PC-9 (cell line): ENCODE results near the gene GYG1. TPM values are rescaled to one million over a fixed set of nuclear protein-coding genes. Genes with fewer than 3 reads are reported as not detected.

Experiments
- BruUV-seq: library from RNA; stranded (reverse); fragments of 400-500 nt; replicated peaks from 2 replicates; lab custom pipeline; 2021; lab: Mats Ljungman, UMichigan
- CTCF ChIA-PET: fragments of 300-600 bp; sonication (Branson Sonifier 250); formaldehyde crosslinking; loops from one replicate; lab custom pipeline; 2022; ENCODE audit warnings: antibody characterized with exemption; lab: Charles Lee
- POLR2A ChIA-PET: fragments of 300-600 bp; sonication (Branson Sonifier 250); formaldehyde crosslinking; loops from one replicate; lab custom pipeline; 2022; ENCODE audit warnings: antibody characterized with exemption; ENCODE audit not compliant: unreplicated experiment; lab: Charles Lee
- DNase-seq, 2 experiments: peaks; one replicate each; pipeline versions ENCODE4 v3.0.0 to v3.0.0-alpha.2; 2015 to 2022; ENCODE audit warnings: mixed read lengths in 1 of 2
- H2AFZ ChIP-seq: fragments of 200-600 bp; sonication (generic); 2 replicates; pipeline ENCODE4 v1.8.1; 2017; ENCODE audit warnings: antibody characterized with exemption
- H3F3A ChIP-seq: fragments of 200-600 bp; sonication (generic); 2 replicates; pipeline ENCODE4 v1.8.1; 2017; ENCODE audit warnings: antibody characterized with exemption, mild to moderate bottlenecking, low read depth; ENCODE audit not compliant: insufficient read depth
- H3K27ac ChIP-seq: fragments of 200-600 bp; sonication (generic); 2 replicates; pipeline ENCODE4 v1.6.1; 2016; ENCODE audit warnings: mixed run types
- H3K27me3 ChIP-seq: fragments of 200-600 bp; sonication (generic); 2 replicates; pipeline ENCODE4 v1.6.1; 2016; ENCODE audit warnings: low read depth, mixed run types; ENCODE audit not compliant: insufficient read depth
- H3K36me3 ChIP-seq: fragments of 200-600 bp; sonication (generic); 2 replicates; pipeline ENCODE4 v1.6.1; 2016; ENCODE audit warnings: low read depth, mixed run types
- H3K4me1 ChIP-seq: fragments of 200-600 bp; sonication (generic); replicated peaks from 2 replicates; pipeline ENCODE4 v1.6.1; 2016; ENCODE audit warnings: mixed run types; ENCODE audit not compliant: insufficient read depth
- H3K4me2 ChIP-seq: fragments of 200-600 bp; sonication (generic); 2 replicates; pipeline ENCODE4 v1.6.1; 2017; ENCODE audit warnings: mixed run types
- H3K4me3 ChIP-seq: fragments of 200-600 bp; sonication (generic); 2 replicates; pipeline ENCODE4 v1.6.1; 2016; ENCODE audit warnings: mixed run types
- H3K79me2 ChIP-seq: fragments of 200-600 bp; sonication (generic); 2 replicates; pipeline ENCODE4 v1.6.1; 2017; ENCODE audit warnings: low read depth, mixed run types
- H3K9me2 ChIP-seq: fragments of 200-600 bp; sonication (generic); 2 replicates; pipeline ENCODE4 v1.8.1; 2017; ENCODE audit warnings: mild to moderate bottlenecking; ENCODE audit not compliant: insufficient read depth
- H3K9me3 ChIP-seq: fragments of 200-600 bp; sonication (generic); 2 replicates; pipeline ENCODE4 v1.8.1; 2016; ENCODE audit warnings: low read depth; ENCODE audit not compliant: insufficient read depth
- H4K20me1 ChIP-seq: fragments of 200-600 bp; sonication (generic); 2 replicates; pipeline ENCODE4 v1.8.1; 2017; ENCODE audit not compliant: insufficient read depth
- EZH2 ChIP-seq: fragments of 200-600 bp; sonication (generic); IDR thresholded peaks from 2 replicates; pipeline ENCODE4 v1.8.0; 2017; ENCODE audit warnings: antibody characterized with exemption, low read depth
- intact Hi-C: fragments of 100-400 bp; cut with micrococcal nuclease; formaldehyde crosslinking; loops from one replicate; pipeline ENCODE4 v1.10.0; 2022; ENCODE audit not compliant: unreplicated experiment
- total RNA-seq: library from RNA; stranded (reverse); gene quantifications from 2 replicates; pipeline ENCODE4 v1.2.3, GENCODE V29; 2021
- TF ChIP-seq, protein P1 (sequence below): fragments of 200-600 bp; sonication (generic); conservative IDR thresholded peaks from 2 replicates; pipeline ENCODE4 v1.6.1; 2017; ENCODE audit warnings: mixed run types, antibody characterized with exemption, mild to moderate bottlenecking, moderate library complexity

GYG1 gene
- total RNA-seq, 1 experiment from 2014 or later = 16.5 TPM

- CTCF ChIA-PET = no interaction called here
- no peaks in the 10 kb centered on the region for H3K79me2 ChIP-seq
- no peak for DNase-seq
These were observed 20.3 kb downstream of the GYG1 start for GRCh38 chr3:149011676-149012075.

GRCh38 chr3:149013726-149014125 is 22.4 kb downstream of the GYG1 start:
- Histone ChIP-seq H3K79me2 (no peaks in the 10 kb centered on the region), H2AFZ (no peak overlapping the region), H3K9me2 (no peaks in the 10 kb centered on the region), H4K20me1 (no peaks in the 10 kb centered on the region; the same call in 1 of the 2 replicates), H3F3A (no peaks in the 10 kb centered on the region), H3K27ac (no peak overlapping the region), H3K4me1 (no peaks in the 10 kb centered on the region), H3K27me3 (no peaks in the 10 kb centered on the region), H3K36me3 (no peaks in the 10 kb centered on the region), H3K9me3 (no peaks in the 10 kb centered on the region), H3K4me3 (no peak overlapping the region), H3K4me2 (no peak overlapping the region)
- intact Hi-C loops = no loop called here
- TF ChIP-seq, protein P1, sequence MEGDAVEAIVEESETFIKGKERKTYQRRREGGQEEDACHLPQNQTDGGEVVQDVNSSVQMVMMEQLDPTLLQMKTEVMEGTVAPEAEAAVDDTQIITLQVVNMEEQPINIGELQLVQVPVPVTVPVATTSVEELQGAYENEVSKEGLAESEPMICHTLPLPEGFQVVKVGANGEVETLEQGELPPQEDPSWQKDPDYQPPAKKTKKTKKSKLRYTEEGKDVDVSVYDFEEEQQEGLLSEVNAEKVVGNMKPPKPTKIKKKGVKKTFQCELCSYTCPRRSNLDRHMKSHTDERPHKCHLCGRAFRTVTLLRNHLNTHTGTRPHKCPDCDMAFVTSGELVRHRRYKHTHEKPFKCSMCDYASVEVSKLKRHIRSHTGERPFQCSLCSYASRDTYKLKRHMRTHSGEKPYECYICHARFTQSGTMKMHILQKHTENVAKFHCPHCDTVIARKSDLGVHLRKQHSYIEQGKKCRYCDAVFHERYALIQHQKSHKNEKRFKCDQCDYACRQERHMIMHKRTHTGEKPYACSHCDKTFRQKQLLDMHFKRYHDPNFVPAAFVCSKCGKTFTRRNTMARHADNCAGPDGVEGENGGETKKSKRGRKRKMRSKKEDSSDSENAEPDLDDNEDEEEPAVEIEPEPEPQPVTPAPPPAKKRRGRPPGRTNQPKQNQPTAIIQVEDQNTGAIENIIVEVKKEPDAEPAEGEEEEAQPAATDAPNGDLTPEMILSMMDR = no peak
- no peak for TF ChIP-seq EZH2
- POLR2A ChIA-PET = no interaction called here
- CTCF ChIA-PET = no interaction called here
- DNase-seq = no peak
- no TSS peak for BruUV-seq

More at GRCh38 chr3:149011676-149012075, 20.3 kb downstream of the GYG1 start:
- H3K27ac ChIP-seq = no peak overlapping the region
- H3K4me3 ChIP-seq = no peak overlapping the region
- POLR2A ChIA-PET = no interaction called here
- H4K20me1 ChIP-seq = no peaks in the 10 kb centered on the region
- H3K36me3 ChIP-seq = no peaks in the 10 kb centered on the region
- no peaks in the 10 kb centered on the region for H3K4me1 ChIP-seq
- BruUV-seq = no TSS peak
- intact Hi-C loops = no loop called here
- no peaks in the 10 kb centered on the region for H3K9me3 ChIP-seq
- no peak overlapping the region for H3K4me2 ChIP-seq
- no peak overlapping the region for H2AFZ ChIP-seq
- no peaks in the 10 kb centered on the region for H3K27me3 ChIP-seq
- H3F3A ChIP-seq = no peaks in the 10 kb centered on the region
- no peak for TF ChIP-seq EZH2
- TF ChIP-seq, protein P1 = no peak
- no peaks in the 10 kb centered on the region for H3K9me2 ChIP-seq

- TF ChIP-seq, protein P1 = no peak
- no peak for TF ChIP-seq EZH2
- no peak overlapping the region for H3K4me2 ChIP-seq
- no peak overlapping the region for H3K27ac ChIP-seq
- H3K4me3 ChIP-seq = no peak overlapping the region
- DNase-seq = no peak
- no peaks in the 10 kb centered on the region for H3F3A ChIP-seq
- H3K27me3 ChIP-seq = no peaks in the 10 kb centered on the region
- no peaks in the 10 kb centered on the region for H3K9me3 ChIP-seq
- no peaks in the 10 kb centered on the region for H3K9me2 ChIP-seq
- H4K20me1 ChIP-seq = no peaks in the 10 kb centered on the region; the same call in 1 of the 2 replicates
- H3K36me3 ChIP-seq = no peaks in the 10 kb centered on the region
- ChIA-PET POLR2A (no interaction called here), CTCF (no interaction called here)
- intact Hi-C loops = loop anchor here (5.0 kb wide), 1 partner anchor 37 kb away; no protein-coding TSS in a partner anchor
- no peaks in the 10 kb centered on the region for H3K79me2 ChIP-seq
- no peak overlapping the region for H2AFZ ChIP-seq
- no TSS peak for BruUV-seq
- H3K4me1 ChIP-seq = no peaks in the 10 kb centered on the region
These were observed 24.1 kb downstream of the GYG1 start for GRCh38 chr3:149015393-149015792.
